ENCODE measurements around the gene RAB43.
"Not testable (repeated sequence)": the region's sequence is repeated elsewhere in the genome, so short reads cannot be mapped to it uniquely, and the experiment has no call there.

Gene RAB43

DNA sequence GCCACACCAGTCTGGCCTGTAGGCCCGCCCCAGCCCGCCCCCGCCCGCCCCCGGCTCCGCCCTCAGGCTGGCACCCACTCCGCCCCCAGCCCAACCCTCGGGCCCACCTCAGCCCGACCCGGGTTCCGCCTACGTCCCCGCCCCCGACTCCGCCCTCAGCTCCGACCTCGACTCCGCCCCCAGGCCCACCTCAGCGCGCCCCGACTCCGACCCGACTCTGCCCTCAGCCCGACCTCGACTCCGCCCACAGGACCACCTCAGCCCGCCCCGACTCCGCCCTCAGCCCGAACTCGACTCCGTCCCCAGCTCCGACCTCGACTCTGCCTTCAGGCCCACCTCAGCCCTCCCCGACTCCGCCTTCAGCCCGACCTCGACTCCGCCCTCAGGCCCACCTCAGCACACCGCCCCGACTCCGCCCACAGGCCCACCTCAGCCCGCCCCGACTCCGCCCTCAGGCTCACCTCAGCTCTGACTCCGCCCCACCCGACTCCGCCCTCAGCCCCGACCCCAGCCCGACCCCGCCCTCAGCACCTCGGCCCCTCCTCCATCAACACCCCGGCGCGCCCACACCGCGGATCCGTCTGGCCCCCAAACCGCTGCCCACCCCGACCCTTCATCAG is at the start of gene RAB43:
TSS of gene RAB43 (minus strand) at position 13 of the 620 bp plus-strand sequence. CDS start 315 bp downstream, outside the sequence.
- peak in 13 of 14 donors; percentile 27 to 91 (median 73) for DNase-seq

DNA sequence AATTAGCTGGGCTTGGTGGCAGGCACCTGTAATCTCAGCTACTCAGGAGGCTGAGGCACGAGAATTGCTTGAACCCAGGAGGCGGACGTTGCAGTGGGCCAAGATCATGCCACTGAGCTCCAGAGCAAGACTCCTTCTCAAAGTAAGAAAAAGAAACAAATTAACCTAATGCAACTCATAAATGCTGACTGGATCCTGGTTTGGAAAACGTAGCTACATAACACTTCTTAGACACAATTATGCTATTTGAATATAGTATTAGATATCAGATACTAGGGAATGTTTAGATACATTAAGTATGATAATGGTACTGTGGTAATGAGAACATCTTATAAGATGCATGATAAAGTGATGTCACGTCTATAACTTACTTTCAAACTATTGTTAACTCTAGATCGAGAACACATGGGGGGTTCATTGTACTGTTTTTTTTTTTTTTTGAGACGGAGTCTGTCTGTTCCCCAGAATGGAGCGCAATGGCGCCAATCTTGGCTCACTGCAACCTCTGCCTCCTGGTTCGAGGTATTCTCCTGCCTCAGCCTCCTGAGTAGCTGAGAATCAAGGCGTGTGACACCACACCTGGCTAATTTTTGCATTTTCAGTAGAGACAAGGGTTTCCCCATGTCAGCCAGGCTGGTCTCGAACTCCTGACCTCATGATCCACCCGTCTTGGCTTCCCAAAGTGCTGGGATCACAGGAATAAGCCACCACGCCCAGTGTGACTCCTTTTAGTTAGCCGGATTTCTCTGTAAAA is 45.2 kb upstream of the RAB43 start:
- no peak for DNase-seq

DNA sequence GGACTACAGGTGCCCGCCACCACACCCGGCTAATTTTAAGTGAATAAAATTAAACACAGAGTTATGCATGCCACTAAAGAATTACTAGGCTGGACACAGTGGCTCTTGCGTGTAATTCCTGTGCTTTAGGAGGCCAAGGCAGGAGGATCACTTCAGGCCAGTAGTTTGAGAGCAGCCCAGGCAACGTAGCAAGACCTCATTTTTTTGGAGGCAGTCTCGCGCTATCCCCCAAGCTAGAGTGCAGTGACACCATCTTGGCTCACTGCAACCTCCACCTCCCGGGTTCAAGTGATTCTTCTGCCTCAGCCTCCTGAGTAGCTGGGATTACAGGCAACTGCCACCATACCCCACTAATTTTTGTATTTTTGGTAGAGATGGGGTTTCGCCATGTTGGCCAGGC is 44.0 kb upstream of the RAB43 start:
- DNase-seq, result not testable (repeated sequence)

DNA sequence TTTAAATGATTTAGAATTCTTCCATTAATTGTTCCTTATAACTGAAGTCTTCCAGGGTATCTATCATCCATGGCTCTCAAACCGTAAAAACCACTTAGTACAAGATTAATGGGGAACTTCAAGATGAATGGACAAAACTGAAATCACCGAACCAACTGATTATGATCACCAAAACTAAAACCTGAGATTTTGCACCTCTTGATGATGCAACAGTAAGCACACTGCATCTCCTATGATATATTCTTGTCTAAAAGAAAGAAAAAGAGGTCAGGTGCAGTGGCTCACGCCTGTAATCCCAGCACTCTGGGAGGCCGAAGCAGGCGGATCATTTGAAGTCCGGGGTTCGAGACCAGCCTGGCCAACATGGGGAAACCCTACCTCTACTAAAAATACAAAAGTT is 42.9 kb upstream of the RAB43 start:
- no peak for DNase-seq

DNA sequence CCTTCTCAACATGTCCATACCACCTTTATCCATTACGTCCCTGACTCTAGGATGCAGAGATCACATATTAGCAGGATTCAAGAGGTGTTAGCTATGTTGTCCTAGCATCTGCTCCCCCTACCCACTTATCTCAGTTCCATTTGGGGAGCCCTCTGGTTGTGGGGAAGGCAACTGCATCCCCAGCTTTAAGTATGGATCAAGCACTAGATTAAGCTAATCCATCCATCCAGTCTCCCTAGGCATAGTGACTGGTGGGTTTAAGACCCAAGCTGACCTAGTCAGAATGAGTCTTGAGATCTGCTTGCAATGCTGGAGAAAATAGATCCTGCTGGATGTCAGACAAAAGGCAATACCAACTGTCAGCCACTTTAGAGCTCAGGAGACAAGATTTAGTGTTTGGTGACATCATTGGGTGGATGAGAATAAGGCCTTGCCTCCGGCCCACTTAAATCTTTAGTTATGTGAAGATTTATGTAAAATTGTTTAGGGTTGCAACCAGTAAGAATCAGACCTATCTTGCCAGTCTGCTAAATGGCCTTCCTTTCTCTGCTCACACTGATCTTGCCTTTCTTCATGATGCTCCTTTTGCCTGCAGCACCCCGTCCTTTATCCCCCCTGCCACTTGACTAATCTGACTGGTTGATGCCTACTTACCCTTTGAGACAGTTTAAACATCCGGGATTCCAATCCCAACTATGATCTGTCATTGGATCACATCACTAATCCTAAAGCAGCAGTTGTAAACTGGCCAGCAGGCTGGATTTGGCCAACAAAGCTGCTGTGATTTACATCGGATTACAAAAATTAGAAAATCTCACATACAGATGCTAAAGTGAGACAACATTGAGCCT is 41.4 kb upstream of the RAB43 start:
- no peak for DNase-seq

DNA sequence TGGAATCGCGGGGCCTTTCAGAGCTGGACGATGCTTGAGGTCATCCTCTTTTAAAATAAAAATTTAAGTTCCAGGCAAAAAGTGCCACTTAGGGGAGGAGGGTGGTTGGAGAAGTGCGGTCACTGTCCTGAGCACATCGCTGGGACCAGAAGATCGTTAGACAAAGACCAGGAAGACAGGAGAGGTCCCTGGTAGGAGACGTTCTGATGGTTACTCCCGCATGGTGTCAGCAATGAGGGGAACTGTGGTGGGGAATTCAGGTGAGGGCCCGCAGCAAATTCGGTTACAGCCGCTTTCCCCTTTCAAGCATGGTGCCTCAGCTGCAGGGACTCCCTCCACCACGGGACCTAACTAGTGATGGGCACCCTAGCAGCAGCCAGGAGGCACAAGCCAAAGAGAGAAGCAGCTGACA is 40.3 kb upstream of the RAB43 start:
- DNase-seq, result peak in 3 of 14 donors; percentile 4 to 42 (median 24)

DNA sequence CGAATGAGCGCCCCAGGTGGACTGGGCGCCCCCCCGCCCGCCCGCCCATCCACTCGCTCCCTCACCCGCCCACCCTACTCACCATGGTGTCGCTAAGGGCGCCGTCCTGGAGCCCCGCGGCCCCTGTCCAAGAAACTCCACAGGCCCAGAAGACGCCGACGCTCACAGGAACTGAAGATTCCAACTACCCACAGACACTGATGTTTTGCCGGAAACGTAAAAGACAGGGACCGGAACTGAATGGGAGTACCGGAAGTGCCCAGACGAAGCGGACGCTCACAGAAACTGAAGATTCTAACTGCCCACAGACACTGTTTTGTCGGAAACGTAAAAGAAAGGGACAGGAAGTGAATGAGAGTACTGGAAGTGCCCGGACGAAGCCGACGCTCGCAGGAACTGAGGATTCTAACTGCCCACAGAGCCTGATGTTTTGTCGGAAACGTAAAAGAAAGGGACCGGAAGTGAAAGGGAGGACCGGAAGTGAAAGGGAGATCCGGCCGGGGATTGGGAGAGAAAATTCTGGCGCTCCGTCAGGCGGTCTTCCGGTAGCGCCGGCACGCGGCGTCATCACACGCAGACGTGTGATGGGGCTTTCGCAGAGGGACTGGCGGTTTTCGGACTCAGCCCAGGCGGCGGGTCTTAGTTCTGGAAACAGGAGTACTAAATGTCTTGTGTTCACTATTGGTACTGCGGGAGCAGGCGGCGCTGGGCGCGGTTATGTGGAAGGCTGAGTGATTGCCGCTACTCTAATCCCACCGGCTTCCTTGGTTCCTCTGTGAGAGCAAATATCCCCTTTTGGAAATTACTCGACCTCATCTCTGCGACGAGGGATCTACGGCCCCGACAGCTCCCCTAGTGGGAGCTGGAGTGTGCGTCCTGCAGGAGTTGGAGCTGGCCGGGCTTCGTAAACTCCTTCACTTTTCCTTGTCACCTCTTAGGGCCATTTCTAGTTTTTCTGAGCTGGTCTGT is 39.6 kb upstream of the RAB43 start, which contains the start of gene ISY1:
TSS of gene ISY1 (minus strand) at position 173 of the 969 bp plus-strand sequence. CDS start at position 85, 88 bp downstream.
- DNase-seq, result peak; percentile 49 to 97 (median 90)

DNA sequence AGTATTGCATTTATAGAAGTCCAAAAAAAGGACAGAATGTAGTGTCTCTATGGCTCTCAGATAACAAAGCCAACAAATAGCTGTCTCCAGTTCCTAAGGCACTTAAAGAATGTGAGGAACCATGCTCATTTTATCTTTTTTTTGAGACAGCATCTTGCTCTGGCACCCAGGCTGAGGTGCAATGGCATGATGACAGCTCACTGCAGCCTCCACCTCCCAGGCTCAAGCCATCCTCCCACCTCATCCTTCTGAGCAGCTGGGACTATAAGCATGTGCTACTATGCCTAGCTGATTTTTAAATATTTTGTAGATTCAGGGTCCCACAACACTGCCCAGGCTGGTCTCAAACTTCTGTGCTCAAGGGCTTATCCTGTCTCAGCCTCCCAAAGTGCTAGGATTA is 23.2 kb upstream of the RAB43 start:
- DNase-seq, result no peak

DNA sequence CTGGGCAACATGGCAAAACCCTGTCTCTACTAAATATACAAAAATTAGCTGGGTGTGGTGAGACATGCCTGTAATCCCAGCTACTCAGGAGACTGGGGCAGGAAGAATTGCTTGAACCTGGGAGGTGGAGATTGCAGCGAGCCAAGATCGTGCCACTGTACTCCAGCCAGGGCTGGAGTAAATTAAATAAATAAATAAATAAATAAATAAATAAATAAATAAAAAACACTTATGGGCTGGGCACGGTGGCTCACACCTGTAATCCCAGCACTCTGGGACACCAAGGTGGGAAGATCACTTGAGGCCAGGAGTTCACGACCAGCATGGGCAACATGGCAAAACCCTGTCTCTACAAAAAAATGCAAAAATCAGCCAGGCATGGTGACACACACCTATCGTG is 19.4 kb upstream of the RAB43 start:
- not testable (repeated sequence) for DNase-seq

DNA sequence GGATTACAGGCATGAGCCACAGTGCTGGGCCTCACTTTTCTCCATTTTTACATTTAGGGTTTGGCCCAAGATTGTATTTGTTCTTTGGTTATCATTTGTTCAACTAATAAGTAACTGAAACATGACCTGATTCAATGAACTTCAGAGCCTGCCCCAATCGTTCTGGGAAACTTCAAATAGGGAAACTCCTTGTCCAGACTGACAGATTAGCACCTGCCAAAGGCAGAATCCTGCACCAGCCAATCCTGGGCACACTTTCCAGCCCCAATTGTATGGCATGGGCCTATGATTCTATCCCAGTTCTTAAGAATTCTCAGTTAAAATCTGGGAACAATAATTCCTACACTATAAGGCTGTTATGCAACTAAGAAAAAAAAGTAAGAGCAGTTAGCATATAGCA is 18.3 kb upstream of the RAB43 start:
- no peak for DNase-seq

DNA sequence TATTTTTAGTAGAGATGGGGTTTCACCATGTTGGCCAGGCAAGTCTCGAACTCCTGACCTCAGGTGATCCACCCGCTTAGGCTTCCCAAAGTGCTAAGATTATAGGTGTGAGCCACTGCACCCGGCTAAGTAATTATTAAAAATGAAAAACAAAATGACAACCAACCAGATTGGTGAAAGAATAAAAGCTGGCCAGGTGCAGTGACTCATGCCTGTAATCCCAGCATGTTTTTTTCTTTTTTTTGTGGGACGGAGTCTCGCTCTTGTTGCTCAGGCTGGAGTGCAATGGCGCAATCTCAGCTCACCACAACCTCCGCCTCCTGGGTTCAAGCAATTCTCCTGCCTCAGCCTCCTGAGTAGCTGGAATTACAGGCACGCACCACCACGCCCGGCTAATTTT is 14.7 kb upstream of the RAB43 start:
- DNase-seq, result not testable (repeated sequence)

DNA sequence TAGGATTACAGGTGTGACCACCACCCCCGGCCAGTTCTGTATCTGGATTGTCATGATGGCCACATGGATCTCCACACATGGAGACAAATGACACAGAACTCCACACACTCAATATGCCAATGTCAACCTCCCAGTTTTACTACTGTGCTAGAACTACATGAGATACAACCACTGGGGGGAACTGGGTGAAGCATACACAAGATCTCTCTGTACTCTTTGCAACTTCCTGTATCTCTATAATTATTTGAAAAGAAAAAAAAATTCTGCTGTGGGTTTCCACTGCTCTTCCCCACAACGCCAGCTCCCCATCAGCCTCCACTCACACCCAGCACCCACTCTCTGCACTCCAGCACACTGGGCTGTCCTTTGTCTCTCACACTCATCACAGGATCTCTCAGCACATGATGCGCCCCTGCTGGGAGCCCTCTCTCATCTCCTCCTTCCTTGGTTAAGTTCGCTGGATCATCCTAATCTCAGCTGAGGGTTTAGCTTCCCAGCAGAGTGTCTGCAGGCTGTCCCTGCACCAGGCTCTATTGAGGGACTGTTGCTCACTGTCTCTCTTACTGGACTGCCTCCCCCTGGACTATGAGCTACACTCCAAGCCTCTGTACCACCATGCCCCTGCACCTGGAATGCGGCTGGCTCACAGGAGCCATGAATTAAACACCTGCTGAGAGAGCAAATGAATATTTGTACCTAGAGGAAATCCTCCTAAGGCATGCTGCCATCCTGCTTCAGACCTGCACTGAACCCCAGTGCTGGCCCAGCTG is 10.7 kb upstream of the RAB43 start:
- DNase-seq, result no peak

DNA sequence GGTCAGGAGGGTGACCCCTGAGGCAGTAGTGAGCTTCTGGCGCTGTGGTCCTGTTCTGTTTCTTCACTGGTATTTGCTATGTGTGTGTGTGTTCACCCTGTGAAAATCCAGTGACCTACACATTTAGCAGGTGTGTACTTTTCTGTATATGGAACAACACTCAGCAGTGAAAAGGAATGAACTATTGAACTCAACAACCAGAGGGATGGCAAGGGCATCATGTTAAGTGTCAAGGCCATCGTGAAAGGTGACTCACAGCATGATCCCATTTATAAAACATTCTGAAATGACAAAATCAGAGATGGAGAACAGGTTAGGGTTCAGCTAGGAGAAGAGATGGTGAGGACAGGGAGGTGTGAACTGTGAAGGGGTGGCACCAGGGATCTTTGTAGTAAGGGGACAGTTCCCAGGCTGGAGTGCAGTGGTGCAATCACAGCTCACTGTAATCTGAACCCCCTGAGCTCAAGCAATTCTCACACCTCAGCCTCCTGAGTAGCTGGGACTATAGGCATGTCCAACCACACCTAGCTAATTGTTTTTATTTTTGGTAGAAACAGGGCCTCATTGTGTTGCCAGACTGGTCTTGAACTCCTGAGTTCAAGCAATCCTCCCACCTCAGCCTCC is 10.0 kb upstream of the RAB43 start:
- DNase-seq, result no peak

DNA sequence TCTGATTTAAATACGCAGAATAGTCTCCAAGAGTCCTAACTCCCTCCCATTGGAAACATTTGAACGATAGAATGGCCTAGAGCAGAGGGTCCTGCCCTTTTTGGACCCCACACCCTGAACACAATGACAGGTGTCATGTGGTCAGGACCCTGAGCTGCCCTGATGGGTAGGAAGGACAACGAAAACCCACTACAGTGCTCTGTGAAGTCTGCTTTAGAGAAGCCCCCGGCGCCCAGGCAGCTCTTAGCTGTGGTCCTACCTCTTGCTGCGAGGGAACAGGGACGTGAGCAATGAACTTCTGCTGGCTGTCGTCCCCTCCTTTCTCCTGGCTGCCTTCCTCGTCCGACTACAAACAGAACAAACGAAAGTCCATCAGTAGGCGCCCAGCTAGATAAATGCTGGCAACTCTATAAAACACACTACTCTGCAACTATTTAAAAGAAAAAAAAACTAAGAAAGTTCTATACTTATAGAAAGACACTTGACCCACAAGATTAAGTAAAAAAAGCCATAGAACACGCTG is 8.7 kb upstream of the RAB43 start:
- no peak for DNase-seq

DNA sequence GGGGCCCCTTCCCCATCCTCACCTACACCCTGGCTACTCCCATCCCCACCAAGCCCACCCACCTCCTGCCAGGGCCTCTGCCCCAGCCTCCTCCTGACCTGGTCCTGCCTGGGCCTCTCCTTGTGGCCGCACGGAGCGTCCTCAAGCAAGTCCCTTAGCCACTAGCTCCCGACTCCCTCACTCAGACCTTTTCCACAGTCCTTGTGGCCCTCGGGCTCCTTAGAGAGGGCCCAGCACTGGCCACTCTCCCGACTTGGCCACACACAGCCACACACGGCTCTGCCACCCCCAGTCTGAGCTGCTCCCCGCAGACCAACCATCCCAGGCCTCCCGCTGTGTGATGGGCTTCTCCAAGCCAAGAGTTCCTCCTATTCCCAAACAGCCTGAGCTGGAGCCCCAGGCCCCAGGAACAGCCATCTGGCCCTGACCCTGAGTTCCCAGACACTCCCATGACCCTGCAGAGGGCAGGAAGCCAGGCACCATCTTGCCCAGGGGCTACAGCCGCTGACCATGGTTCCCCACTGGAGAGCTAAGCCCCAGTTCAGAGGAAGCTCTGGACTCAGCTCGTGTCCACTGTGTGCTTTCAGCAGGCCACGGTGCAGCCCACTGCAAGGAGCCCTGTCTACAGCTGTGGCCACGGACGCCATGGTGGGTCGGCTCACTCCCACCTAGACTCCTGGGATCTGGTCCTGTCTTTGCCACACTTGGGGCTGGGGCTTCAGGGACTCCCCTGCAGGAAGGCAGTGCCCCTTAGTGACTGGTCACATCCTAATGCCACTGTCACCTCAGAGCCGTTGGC is 7.0 kb upstream of the RAB43 start:
- no peak for DNase-seq

DNA sequence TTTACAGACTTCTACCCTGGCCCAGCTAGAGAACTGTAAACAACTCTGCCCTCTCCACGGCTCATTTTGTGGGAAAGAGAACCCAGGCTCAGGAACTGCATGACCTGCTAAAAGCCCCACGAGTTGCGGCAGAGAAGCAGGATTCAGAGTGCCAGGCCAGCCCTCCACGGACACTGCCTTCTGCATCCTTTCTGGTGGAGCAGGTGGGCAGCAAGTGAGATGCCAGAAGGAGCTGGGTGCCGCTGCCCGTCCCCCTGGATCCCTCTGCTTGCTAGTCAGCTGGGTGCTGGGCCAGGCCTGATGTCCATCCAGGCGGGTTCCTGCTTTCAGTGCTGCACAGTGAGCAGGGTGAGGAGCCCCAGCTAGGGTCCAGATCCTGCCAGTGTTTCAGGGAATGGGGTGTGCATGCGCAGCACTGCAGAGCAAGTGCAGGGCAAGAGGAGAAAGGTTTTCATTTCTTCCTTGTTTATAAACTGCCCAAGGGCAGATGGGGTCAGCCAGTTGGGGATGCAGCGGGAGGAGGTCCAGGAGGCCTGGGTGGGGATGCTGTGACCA is 5.2 kb upstream of the RAB43 start:
- no peak for DNase-seq

DNA sequence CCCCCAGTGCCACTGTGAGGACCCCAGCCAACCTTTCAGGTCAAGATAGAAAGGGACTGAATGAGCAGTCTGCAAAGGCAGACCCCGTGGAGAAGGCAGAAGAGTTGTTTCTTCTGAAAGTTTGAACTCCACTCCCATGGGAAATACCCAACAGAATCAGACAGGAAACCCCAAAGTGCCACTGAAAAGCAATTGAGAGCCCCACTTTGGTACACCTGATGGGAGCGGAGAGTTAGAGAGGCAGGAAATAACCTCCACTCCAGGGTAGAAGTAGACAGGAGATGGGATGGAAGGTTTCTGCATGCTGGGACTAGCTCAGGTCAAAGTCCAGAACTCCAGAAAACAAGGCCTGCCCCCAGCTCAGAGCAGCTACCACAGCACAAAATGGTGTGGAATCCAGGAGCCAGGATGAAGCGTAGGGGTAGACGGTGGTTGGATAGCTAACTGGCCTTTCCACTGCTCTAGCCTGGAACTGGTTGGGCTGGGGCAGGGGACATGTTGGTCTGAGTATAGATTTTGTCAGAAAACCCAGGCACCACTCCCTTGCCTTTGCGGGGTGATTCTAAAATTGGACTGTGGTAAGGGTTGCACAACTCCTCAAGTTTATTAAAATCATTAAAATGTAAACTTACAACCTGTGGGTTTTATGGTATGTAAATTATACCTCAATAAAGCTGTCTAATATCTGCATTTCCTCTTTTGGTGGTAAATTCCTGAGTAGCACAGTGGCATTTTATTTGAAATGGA is 1.9 kb upstream of the RAB43 start:
- DNase-seq, result no peak

DNA sequence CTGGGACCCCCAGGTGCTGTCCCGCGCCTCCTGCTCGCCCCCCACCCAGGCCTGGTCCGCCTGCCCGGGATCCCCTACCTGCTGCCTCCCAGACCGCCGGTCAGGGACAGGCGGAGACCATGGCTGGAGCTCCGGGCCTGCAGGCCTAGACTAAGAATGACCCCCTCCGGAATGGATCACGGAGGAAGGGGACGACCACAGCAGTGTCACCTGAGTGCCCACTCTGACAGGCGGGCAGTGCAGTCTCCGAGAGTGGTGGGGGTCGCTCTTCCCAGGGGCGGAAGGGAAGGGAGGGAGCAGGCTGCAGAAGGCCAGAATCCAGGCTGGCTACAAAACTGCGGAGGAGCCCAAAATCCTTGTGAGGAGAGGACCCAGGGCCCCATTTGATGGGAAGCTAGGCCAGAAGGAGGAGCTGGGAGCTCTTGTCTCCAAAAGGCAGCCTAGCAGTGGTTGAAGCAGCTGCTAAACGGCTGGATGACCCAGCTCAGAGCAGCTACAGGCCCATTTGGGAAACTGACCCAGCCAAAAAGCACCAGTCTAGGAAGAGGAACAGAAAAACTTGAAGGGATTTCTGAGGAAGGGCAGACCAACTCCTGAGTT is 908 bp upstream of the RAB43 start:
- no peak for DNase-seq

All from C1 segment of cervical spinal cord (tissue), 14 donors.